GM12874 (cell line): ENCODE results near the gene AQP12B.

ENCODE experiments used
- TF ChIP-seq, protein P1 (sequence below): IDR thresholded peaks from 2 replicates; pipeline ENCODE4 v1.5.1; 2011; ENCODE audit warnings: low read depth, mild to moderate bottlenecking, control low read depth, low read length, moderate library complexity; ENCODE audit not compliant: insufficient read depth

The AQP12B gene

DNA sequence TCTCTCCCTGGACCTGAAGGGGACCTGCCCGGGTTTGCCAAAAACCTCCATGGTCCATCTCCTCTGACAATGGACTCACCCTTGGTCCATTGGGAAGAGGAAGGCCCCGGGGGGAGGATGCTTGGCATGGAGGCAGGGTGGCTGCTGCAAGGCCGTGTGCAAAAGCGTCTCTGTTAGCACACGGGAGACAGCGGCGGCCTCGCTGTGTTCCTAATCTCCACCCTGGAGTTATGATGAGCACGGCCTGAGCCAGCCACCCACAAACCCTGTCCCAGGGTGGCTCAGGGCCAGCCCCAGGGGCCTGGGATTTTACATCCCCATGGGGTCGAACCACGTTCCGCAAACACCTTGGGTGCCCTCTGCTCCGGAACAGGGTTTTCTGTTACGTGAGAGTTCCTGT, 44.8 kb upstream of the AQP12B start:
- TF ChIP-seq, protein P1, sequence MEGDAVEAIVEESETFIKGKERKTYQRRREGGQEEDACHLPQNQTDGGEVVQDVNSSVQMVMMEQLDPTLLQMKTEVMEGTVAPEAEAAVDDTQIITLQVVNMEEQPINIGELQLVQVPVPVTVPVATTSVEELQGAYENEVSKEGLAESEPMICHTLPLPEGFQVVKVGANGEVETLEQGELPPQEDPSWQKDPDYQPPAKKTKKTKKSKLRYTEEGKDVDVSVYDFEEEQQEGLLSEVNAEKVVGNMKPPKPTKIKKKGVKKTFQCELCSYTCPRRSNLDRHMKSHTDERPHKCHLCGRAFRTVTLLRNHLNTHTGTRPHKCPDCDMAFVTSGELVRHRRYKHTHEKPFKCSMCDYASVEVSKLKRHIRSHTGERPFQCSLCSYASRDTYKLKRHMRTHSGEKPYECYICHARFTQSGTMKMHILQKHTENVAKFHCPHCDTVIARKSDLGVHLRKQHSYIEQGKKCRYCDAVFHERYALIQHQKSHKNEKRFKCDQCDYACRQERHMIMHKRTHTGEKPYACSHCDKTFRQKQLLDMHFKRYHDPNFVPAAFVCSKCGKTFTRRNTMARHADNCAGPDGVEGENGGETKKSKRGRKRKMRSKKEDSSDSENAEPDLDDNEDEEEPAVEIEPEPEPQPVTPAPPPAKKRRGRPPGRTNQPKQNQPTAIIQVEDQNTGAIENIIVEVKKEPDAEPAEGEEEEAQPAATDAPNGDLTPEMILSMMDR, result no peak

- TF ChIP-seq, protein P1, result no peak
Measured at GRCh38 chr2:240726876-240727275, 44.2 kb upstream of the AQP12B start.

GRCh38 chr2:240725671-240726070, 43.0 kb upstream of the AQP12B start:
- TF ChIP-seq, protein P1, result no peak

DNA sequence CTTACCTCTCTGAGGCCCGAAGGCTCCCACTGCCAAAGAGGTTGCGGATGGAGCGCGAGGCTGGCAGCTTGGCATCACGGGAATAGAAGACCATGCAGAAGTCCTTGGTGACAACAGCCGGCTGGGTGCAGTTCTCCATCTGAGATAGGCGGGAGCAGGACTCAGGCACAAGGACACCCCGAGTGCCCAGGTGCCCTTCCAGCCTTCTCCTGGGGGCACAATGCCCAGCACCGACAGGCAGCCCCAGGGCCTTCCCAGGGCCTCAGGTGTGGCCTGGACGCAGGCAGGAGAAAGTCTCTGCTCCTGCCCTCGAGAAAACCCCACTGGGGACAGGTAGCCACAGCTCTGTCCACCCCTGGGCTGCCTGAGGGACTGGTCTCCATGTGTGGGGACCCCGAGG, 42.6 kb upstream of the AQP12B start:
- TF ChIP-seq, protein P1, result no peak

GRCh38 chr2:240724431-240724830, 41.7 kb upstream of the AQP12B start:
- TF ChIP-seq, protein P1, result no peak

DNA sequence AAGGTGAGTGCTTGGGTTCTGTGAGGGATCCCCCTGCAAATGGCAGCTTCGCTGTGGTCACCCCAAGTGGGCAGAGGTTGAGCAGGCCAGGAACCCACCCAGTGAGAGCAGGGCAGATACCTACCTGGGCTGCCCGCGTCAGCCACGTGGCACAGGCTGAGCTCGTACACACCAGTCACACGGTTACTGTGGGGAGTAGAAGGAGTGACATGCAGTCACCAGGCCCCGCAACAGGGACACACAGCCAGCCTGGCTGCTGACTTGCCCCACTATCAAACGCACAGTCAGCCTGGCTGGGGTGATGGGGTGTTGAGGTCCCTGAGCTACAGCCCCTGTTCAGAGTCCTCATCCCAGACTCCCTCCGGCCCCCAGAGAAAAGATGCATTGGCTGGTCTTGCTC, 41.2 kb upstream of the AQP12B start:
- TF ChIP-seq, protein P1, result no peak

DNA sequence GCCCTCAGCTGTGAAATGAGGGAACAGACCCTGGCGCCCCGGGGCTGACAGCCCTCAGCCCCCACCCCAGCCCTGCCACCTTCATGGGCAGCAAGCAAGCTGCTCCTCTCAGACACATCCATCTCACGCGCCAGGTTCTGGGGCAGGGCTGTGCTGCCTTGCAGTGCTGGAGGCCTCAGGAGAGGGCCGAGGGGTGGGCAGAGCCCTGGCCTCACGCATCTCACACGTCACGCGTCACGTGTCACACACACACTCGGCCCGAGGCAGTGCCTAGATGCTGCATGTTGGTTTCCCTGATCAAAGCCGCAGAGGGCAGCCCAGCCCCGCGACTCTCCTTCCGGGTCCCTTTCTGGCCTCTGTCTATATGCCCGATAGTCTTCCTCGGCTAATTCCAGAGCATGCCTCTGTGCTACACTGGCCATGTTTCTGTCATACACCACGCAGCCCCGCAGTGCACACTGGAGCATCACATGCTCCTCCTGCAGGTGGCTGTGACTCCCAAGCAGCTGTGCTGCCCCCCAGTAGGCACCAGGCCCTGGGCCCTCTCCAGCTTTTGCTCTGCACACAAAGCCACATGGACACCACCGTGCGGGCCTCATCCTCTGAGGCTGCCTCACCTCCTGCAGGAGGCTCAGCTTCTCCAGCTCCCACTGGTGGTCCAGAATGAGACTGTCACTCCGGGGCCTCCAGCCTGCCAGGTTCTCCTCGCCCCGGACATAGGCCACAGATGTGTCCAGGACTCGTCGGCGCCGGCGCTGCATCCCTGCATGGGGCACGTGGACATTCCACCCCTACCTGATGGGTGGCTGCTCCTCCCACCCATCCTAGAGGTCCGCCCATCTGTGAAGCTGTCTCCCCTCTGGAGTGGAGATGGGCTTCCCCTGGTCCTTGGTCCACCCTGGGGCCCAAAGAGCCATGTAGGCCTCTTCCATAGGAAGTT, 40.4 kb upstream of the AQP12B start:
- TF ChIP-seq, protein P1, result no peak
